HepG2 (cell line): ENCODE results near the gene TBC1D16. TPM values are rescaled to one million over a fixed set of nuclear protein-coding genes. Genes with fewer than 3 reads are reported as not detected.
A peak's percentile ranks its signal among the peaks of the same experiment; 100 is the strongest.

Experiments used
- CERS6 ChIP-seq: sonication (generic); formaldehyde crosslinking; IDR thresholded peaks from 2 replicates; pipeline ENCODE4 v1.5.0; 2020; ENCODE audit warnings: missing genetic modification reagents
- MAFG ChIP-seq: sonication (generic); formaldehyde crosslinking; IDR thresholded peaks from 2 replicates; pipeline ENCODE4 v1.5.1; 2020; ENCODE audit warnings: mild to moderate bottlenecking, missing genetic modification reagents
- NR1H2 ChIP-seq: sonication (generic); formaldehyde crosslinking; IDR thresholded peaks from 2 replicates; pipeline ENCODE4 v1.8.1; 2022; ENCODE audit warnings: low read depth, missing genetic modification reagents, borderline replicate concordance
- RBFOX2 ChIP-seq: fragments of 200-400 bp; formaldehyde crosslinking; IDR thresholded peaks from 2 replicates; pipeline ENCODE4 v1.6.1; 2017; ENCODE audit warnings: low read depth, mild to moderate bottlenecking, low read length
- TFE3 ChIP-seq: IDR thresholded peaks from 2 replicates; pipeline ENCODE4 v1.6.1; 2016
- THRA ChIP-seq: sonication (generic); formaldehyde crosslinking; IDR thresholded peaks from 2 replicates; pipeline ENCODE4 v1.4.0; 2020; ENCODE audit warnings: missing genetic modification reagents, borderline replicate concordance
- XBP1 ChIP-seq: sonication (generic); formaldehyde crosslinking; IDR thresholded peaks from 2 replicates; pipeline ENCODE4 v1.5.0; 2020; ENCODE audit warnings: missing genetic modification reagents
- YEATS4 ChIP-seq: sonication (generic); formaldehyde crosslinking; IDR thresholded peaks from 2 replicates; pipeline ENCODE4 v1.4.0; 2020; ENCODE audit warnings: missing genetic modification reagents, borderline replicate concordance
- ZMAT3 ChIP-seq: sonication (generic); formaldehyde crosslinking; conservative IDR thresholded peaks from 2 replicates; pipeline ENCODE4 v1.7.0; 2021; ENCODE audit warnings: missing genetic modification reagents
- ZNF501 ChIP-seq: sonication (generic); formaldehyde crosslinking; IDR thresholded peaks from 2 replicates; pipeline ENCODE4 v1.5.1; 2020; ENCODE audit warnings: mild to moderate bottlenecking, moderate library complexity, missing genetic modification reagents
- polyA plus RNA-seq, 8 experiments: library from polyadenylated mRNA; depleted of rRNA in 3 of 8; stranded (reverse) in 7 of 8; unstranded in 1 of 8; fragments of >200 nt; fragmentation: Illumina TruSeq in 4 of 8; extraction: Trizol in 4 of 8; gene quantifications; 2 replicates each; pipeline versions ENCODE4 v1.2.1 to v1.2.3, GENCODE V29; 2011 to 2016; ENCODE audit warnings: low read depth in 4 of 8, missing spikeins in 1 of 8, mixed read lengths in 1 of 8; ENCODE audit not compliant: insufficient read depth in 1 of 8
- total RNA-seq, 5 experiments: library from RNA; depleted of rRNA; stranded (reverse); fragments of >200 nt; fragmentation: Illumina TruSeq; extraction: Trizol; gene quantifications; 2 replicates each; pipeline ENCODE4 v1.2.3, GENCODE V29; 2016; ENCODE audit warnings: low read depth in 1 of 5
- TF ChIP-seq, protein P1 (sequence below): sonication (generic); formaldehyde crosslinking; IDR thresholded peaks from 2 replicates; pipeline ENCODE4 v1.5.1; 2020; ENCODE audit warnings: mild to moderate bottlenecking, missing genetic modification reagents, moderate library complexity
- TF ChIP-seq, protein P2 (sequence below): sonication (generic); formaldehyde crosslinking; IDR thresholded peaks from 2 replicates; pipeline ENCODE4 v1.4.0; 2020; ENCODE audit warnings: missing genetic modification reagents
- TF ChIP-seq, protein P3 (sequence below): sonication (generic); formaldehyde crosslinking; IDR thresholded peaks from 2 replicates; pipeline ENCODE4 v1.4.0; 2020; ENCODE audit warnings: missing genetic modification reagents, borderline replicate concordance

The TBC1D16 gene
- total and polyA plus RNA-seq, 2 of the 13 experiments (the other 11 are each of a cell fraction or from before 2014, with no cell fraction given), result 14.9 to 24.9 TPM

- TF ChIP-seq, protein P1, sequence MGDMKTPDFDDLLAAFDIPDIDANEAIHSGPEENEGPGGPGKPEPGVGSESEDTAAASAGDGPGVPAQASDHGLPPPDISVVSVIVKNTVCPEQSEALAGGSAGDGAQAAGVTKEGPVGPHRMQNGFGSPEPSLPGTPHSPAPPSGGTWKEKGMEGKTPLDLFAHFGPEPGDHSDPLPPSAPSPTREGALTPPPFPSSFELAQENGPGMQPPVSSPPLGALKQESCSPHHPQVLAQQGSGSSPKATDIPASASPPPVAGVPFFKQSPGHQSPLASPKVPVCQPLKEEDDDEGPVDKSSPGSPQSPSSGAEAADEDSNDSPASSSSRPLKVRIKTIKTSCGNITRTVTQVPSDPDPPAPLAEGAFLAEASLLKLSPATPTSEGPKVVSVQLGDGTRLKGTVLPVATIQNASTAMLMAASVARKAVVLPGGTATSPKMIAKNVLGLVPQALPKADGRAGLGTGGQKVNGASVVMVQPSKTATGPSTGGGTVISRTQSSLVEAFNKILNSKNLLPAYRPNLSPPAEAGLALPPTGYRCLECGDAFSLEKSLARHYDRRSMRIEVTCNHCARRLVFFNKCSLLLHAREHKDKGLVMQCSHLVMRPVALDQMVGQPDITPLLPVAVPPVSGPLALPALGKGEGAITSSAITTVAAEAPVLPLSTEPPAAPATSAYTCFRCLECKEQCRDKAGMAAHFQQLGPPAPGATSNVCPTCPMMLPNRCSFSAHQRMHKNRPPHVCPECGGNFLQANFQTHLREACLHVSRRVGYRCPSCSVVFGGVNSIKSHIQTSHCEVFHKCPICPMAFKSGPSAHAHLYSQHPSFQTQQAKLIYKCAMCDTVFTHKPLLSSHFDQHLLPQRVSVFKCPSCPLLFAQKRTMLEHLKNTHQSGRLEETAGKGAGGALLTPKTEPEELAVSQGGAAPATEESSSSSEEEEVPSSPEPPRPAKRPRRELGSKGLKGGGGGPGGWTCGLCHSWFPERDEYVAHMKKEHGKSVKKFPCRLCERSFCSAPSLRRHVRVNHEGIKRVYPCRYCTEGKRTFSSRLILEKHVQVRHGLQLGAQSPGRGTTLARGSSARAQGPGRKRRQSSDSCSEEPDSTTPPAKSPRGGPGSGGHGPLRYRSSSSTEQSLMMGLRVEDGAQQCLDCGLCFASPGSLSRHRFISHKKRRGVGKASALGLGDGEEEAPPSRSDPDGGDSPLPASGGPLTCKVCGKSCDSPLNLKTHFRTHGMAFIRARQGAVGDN (CRISPR knock-in tag), result peak; percentile 97
- TF ChIP-seq THRA (CRISPR knock-in tag) (peak; percentile 79; the same call in 1 of the 2 replicates), NR1H2 (CRISPR knock-in tag) (no peak), XBP1 (no peak), TFE3 (CRISPR knock-in tag) (peak; percentile 89), RBFOX2 (peak; percentile 86), ZNF501 (CRISPR knock-in tag) (peak; percentile 45; the same call in 1 of the 2 replicates), YEATS4 (peak; percentile 74), ZMAT3 (CRISPR knock-in tag) (no peak; the same call in 1 of the 2 replicates), CERS6 (CRISPR knock-in tag) (peak; percentile 58; the same call in 1 of the 2 replicates), MAFG (no peak)
- TF ChIP-seq, protein P2, sequence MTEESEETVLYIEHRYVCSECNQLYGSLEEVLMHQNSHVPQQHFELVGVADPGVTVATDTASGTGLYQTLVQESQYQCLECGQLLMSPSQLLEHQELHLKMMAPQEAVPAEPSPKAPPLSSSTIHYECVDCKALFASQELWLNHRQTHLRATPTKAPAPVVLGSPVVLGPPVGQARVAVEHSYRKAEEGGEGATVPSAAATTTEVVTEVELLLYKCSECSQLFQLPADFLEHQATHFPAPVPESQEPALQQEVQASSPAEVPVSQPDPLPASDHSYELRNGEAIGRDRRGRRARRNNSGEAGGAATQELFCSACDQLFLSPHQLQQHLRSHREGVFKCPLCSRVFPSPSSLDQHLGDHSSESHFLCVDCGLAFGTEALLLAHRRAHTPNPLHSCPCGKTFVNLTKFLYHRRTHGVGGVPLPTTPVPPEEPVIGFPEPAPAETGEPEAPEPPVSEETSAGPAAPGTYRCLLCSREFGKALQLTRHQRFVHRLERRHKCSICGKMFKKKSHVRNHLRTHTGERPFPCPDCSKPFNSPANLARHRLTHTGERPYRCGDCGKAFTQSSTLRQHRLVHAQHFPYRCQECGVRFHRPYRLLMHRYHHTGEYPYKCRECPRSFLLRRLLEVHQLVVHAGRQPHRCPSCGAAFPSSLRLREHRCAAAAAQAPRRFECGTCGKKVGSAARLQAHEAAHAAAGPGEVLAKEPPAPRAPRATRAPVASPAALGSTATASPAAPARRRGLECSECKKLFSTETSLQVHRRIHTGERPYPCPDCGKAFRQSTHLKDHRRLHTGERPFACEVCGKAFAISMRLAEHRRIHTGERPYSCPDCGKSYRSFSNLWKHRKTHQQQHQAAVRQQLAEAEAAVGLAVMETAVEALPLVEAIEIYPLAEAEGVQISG (CRISPR knock-in tag), result peak; percentile 64
- TF ChIP-seq, protein P3, sequence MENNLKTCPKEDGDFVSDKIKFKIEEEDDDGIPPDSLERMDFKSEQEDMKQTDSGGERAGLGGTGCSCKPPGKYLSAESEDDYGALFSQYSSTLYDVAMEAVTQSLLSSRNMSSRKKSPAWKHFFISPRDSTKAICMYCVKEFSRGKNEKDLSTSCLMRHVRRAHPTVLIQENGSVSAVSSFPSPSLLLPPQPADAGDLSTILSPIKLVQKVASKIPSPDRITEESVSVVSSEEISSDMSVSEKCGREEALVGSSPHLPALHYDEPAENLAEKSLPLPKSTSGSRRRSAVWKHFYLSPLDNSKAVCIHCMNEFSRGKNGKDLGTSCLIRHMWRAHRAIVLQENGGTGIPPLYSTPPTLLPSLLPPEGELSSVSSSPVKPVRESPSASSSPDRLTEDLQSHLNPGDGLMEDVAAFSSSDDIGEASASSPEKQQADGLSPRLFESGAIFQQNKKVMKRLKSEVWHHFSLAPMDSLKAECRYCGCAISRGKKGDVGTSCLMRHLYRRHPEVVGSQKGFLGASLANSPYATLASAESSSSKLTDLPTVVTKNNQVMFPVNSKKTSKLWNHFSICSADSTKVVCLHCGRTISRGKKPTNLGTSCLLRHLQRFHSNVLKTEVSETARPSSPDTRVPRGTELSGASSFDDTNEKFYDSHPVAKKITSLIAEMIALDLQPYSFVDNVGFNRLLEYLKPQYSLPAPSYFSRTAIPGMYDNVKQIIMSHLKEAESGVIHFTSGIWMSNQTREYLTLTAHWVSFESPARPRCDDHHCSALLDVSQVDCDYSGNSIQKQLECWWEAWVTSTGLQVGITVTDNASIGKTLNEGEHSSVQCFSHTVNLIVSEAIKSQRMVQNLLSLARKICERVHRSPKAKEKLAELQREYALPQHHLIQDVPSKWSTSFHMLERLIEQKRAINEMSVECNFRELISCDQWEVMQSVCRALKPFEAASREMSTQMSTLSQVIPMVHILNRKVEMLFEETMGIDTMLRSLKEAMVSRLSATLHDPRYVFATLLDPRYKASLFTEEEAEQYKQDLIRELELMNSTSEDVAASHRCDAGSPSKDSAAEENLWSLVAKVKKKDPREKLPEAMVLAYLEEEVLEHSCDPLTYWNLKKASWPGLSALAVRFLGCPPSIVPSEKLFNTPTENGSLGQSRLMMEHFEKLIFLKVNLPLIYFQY (CRISPR knock-in tag), result no peak; the same call in 1 of the 2 replicates
Measured at GRCh38 chr17:79990051-79990592, 45.5 kb downstream of the TBC1D16 start (continued).
